ENCODE measurements around the gene PSMB7.

The PSMB7 gene

GRCh38 chr9:124429530-124429867, 14.3 kb upstream of the PSMB7 start:
- Histone ChIP-seq H3K4me2 (ENCODE audit: low read depth, low read length) (no peak overlapping the region), H2AFZ (ENCODE audit: low read length) (no peak overlapping the region), H3K36me3 (replicated peaks; ENCODE audit: insufficient read depth, low read length) (no peaks in the 10 kb centered on the region), H3K4me3 (ENCODE audit: low read length) (no peak overlapping the region), H3K9me2 (replicated peaks; ENCODE audit: insufficient read depth, low read length) (no peaks in the 10 kb centered on the region), H3K4me1 (ENCODE audit: low read length) (no peaks in the 10 kb centered on the region), H4K20me1 (ENCODE audit: insufficient read depth, low read length) (no peaks in the 10 kb centered on the region), H3K27me3 (replicated peaks; ENCODE audit: insufficient read depth, low read length) (no peaks in the 10 kb centered on the region), H3K27ac (ENCODE audit: low read length) (no peak overlapping the region), H3K9me3 (replicated peaks; ENCODE audit: insufficient read depth, low read length) (no peaks in the 10 kb centered on the region), H3K79me2 (ENCODE audit: low read length) (no peaks in the 10 kb centered on the region), H3F3A (ENCODE audit: insufficient read depth, low read length) (no peaks in the 10 kb centered on the region), H3K9ac (ENCODE audit: low read length) (no peak overlapping the region)
- TF ChIP-seq CTCF (IDR thresholded peaks at IDR 0.05; ENCODE audit: low read length) (no peak), EZH2phosphoT487 (IDR thresholded peaks at IDR 0.05; ENCODE audit: low read length) (no peak)
- no peak for DNase-seq

GRCh38 chr9:124428751-124429529, 13.7 kb upstream of the PSMB7 start:
- Histone ChIP-seq H3K4me2 (ENCODE audit: low read depth, low read length) (no peak overlapping the region), H3K4me3 (ENCODE audit: low read length) (no peak overlapping the region), H3K27me3 (replicated peaks; ENCODE audit: insufficient read depth, low read length) (no peaks in the 10 kb centered on the region), H2AFZ (ENCODE audit: low read length) (no peak overlapping the region), H3K4me1 (ENCODE audit: low read length) (no peaks in the 10 kb centered on the region), H3K9me2 (replicated peaks; ENCODE audit: insufficient read depth, low read length) (no peaks in the 10 kb centered on the region), H3K9me3 (replicated peaks; ENCODE audit: insufficient read depth, low read length) (no peaks in the 10 kb centered on the region), H3K79me2 (ENCODE audit: low read length) (no peaks in the 10 kb centered on the region), H3F3A (ENCODE audit: insufficient read depth, low read length) (no peaks in the 10 kb centered on the region), H3K27ac (ENCODE audit: low read length) (no peak overlapping the region), H3K9ac (ENCODE audit: low read length) (no peak overlapping the region), H4K20me1 (ENCODE audit: insufficient read depth, low read length) (no peaks in the 10 kb centered on the region), H3K36me3 (replicated peaks; ENCODE audit: insufficient read depth, low read length) (no peaks in the 10 kb centered on the region)
- TF ChIP-seq CTCF (IDR thresholded peaks at IDR 0.05; ENCODE audit: low read length) = no peak
- TF ChIP-seq EZH2phosphoT487 (IDR thresholded peaks at IDR 0.05; ENCODE audit: low read length) = no peak
- no peak for DNase-seq

- no peak for DNase-seq
- Histone ChIP-seq H3K9ac (ENCODE audit: low read length) (no peak overlapping the region), H3K9me2 (replicated peaks; ENCODE audit: insufficient read depth, low read length) (no peaks in the 10 kb centered on the region), H3K27ac (ENCODE audit: low read length) (no peak overlapping the region), H3K27me3 (replicated peaks; ENCODE audit: insufficient read depth, low read length) (no peaks in the 10 kb centered on the region), H3K4me1 (ENCODE audit: low read length) (no peaks in the 10 kb centered on the region), H3K9me3 (replicated peaks; ENCODE audit: insufficient read depth, low read length) (no peaks in the 10 kb centered on the region), H3K36me3 (replicated peaks; ENCODE audit: insufficient read depth, low read length) (no peaks in the 10 kb centered on the region), H3K79me2 (ENCODE audit: low read length) (no peaks in the 10 kb centered on the region), H3K4me2 (ENCODE audit: low read depth, low read length) (no peak overlapping the region), H3K4me3 (ENCODE audit: low read length) (no peak overlapping the region), H3F3A (ENCODE audit: insufficient read depth, low read length) (no peaks in the 10 kb centered on the region), H4K20me1 (ENCODE audit: insufficient read depth, low read length) (no peaks in the 10 kb centered on the region), H2AFZ (ENCODE audit: low read length) (no peak overlapping the region)
- TF ChIP-seq CTCF (IDR thresholded peaks at IDR 0.05; ENCODE audit: low read length) = no peak
- no peak for TF ChIP-seq EZH2phosphoT487 (IDR thresholded peaks at IDR 0.05; ENCODE audit: low read length)
- no peak for TF ChIP-seq EZH2 (optimal IDR thresholded peaks at IDR 0.05; ENCODE audit: low read depth, low read length)
Observed at GRCh38 chr9:124427281-124427680, 12.0 kb upstream of the PSMB7 start.

All from MM.1S (cell line).